ENCODE results near the gene IL32. TPM values are rescaled to one million over a fixed set of nuclear protein-coding genes. Genes with fewer than 3 reads are reported as not detected.

The IL32 gene
- polyA plus RNA-seq, 1 donor from 2014 or later, result not detected

- TF ChIP-seq, protein P1, sequence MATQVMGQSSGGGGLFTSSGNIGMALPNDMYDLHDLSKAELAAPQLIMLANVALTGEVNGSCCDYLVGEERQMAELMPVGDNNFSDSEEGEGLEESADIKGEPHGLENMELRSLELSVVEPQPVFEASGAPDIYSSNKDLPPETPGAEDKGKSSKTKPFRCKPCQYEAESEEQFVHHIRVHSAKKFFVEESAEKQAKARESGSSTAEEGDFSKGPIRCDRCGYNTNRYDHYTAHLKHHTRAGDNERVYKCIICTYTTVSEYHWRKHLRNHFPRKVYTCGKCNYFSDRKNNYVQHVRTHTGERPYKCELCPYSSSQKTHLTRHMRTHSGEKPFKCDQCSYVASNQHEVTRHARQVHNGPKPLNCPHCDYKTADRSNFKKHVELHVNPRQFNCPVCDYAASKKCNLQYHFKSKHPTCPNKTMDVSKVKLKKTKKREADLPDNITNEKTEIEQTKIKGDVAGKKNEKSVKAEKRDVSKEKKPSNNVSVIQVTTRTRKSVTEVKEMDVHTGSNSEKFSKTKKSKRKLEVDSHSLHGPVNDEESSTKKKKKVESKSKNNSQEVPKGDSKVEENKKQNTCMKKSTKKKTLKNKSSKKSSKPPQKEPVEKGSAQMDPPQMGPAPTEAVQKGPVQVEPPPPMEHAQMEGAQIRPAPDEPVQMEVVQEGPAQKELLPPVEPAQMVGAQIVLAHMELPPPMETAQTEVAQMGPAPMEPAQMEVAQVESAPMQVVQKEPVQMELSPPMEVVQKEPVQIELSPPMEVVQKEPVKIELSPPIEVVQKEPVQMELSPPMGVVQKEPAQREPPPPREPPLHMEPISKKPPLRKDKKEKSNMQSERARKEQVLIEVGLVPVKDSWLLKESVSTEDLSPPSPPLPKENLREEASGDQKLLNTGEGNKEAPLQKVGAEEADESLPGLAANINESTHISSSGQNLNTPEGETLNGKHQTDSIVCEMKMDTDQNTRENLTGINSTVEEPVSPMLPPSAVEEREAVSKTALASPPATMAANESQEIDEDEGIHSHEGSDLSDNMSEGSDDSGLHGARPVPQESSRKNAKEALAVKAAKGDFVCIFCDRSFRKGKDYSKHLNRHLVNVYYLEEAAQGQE (IDR thresholded peaks at IDR 0.05; ENCODE audit: borderline replicate concordance), result no peak
- TF ChIP-seq EP300 (conservative IDR thresholded peaks at IDR 0.05; ENCODE audit: poor library complexity, severe bottlenecking), result no peak
- no peak for TF ChIP-seq MXI1 (conservative IDR thresholded peaks at IDR 0.05; ENCODE audit: poor library complexity, severe bottlenecking)
- no peak for TF ChIP-seq EZH2 (IDR thresholded peaks at IDR 0.05; ENCODE audit: borderline replicate concordance, insufficient read depth, low read length, poor library complexity, severe bottlenecking)
- TF ChIP-seq RAD21 (conservative IDR thresholded peaks at IDR 0.05), result no peak
- TF ChIP-seq TAF1 (IDR thresholded peaks at IDR 0.05; ENCODE audit: low read depth), result no peak
- no peak for TF ChIP-seq SMC3 (conservative IDR thresholded peaks at IDR 0.05; ENCODE audit: poor library complexity)
- Histone ChIP-seq H3K36me3 (ENCODE audit: insufficient read depth, low read length) (no peaks in the 10 kb centered on the region), H3F3A (ENCODE audit: insufficient read depth, low read length, poor library complexity, severe bottlenecking) (no peaks in the 10 kb centered on the region), H3K9ac (ENCODE audit: low read length) (no peak overlapping the region), H3K9me3 (ENCODE audit: low read length) (no peaks in the 10 kb centered on the region), H2AFZ (ENCODE audit: low read depth, low read length) (no peak overlapping the region), H3K27me3 (ENCODE audit: insufficient read depth, low read depth, low read length) (peaks cover 24% of the 10 kb centered on the region), H4K20me1 (ENCODE audit: insufficient read depth) (no peaks in the 10 kb centered on the region), H3K79me2 (replicated peaks; ENCODE audit: insufficient read depth, low read length) (no peaks in the 10 kb centered on the region), H3K4me2 (ENCODE audit: low read length) (no peak overlapping the region), H3K4me3 (ENCODE audit: low read length) (no peak overlapping the region), H3K9me2 (ENCODE audit: insufficient read depth, low read length) (no peaks in the 10 kb centered on the region), H3K27ac (ENCODE audit: low read length) (no peak overlapping the region)
Measured at GRCh38 chr16:3029491-3030221, 35.8 kb upstream of the IL32 start.

- Histone ChIP-seq H3K9me2 (ENCODE audit: insufficient read depth, low read length) (no peaks in the 10 kb centered on the region), H3K4me2 (ENCODE audit: low read length) (no peak overlapping the region), H3K9me3 (ENCODE audit: low read length) (no peaks in the 10 kb centered on the region), H4K20me1 (ENCODE audit: insufficient read depth) (no peaks in the 10 kb centered on the region), H3K36me3 (ENCODE audit: insufficient read depth, low read length) (no peaks in the 10 kb centered on the region), H3K27me3 (ENCODE audit: insufficient read depth, low read depth, low read length) (peaks cover 31% of the 10 kb centered on the region), H3K27ac (ENCODE audit: low read length) (no peak overlapping the region), H3K79me2 (replicated peaks; ENCODE audit: insufficient read depth, low read length) (no peaks in the 10 kb centered on the region), H3K9ac (ENCODE audit: low read length) (no peak overlapping the region), H2AFZ (ENCODE audit: low read depth, low read length) (no peak overlapping the region), H3F3A (ENCODE audit: insufficient read depth, low read length, poor library complexity, severe bottlenecking) (no peaks in the 10 kb centered on the region), H3K4me3 (ENCODE audit: low read length) (no peak overlapping the region)
- TF ChIP-seq EP300 (conservative IDR thresholded peaks at IDR 0.05; ENCODE audit: poor library complexity, severe bottlenecking), result no peak
- TF ChIP-seq, protein P2, sequence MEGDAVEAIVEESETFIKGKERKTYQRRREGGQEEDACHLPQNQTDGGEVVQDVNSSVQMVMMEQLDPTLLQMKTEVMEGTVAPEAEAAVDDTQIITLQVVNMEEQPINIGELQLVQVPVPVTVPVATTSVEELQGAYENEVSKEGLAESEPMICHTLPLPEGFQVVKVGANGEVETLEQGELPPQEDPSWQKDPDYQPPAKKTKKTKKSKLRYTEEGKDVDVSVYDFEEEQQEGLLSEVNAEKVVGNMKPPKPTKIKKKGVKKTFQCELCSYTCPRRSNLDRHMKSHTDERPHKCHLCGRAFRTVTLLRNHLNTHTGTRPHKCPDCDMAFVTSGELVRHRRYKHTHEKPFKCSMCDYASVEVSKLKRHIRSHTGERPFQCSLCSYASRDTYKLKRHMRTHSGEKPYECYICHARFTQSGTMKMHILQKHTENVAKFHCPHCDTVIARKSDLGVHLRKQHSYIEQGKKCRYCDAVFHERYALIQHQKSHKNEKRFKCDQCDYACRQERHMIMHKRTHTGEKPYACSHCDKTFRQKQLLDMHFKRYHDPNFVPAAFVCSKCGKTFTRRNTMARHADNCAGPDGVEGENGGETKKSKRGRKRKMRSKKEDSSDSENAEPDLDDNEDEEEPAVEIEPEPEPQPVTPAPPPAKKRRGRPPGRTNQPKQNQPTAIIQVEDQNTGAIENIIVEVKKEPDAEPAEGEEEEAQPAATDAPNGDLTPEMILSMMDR (IDR thresholded peaks at IDR 0.05; ENCODE audit: poor library complexity, severe bottlenecking), result no peak
Measured at GRCh38 chr16:3030222-3031212, 34.9 kb upstream of the IL32 start.
